Activated CD8-positive, alpha-beta memory T cell treated with anti-CD3 and anti-CD28 coated beads for 1 hour (primary cell): ENCODE data around the gene SPANXN2.
"Not testable (repeated sequence)": the region's sequence is repeated elsewhere in the genome, so short reads cannot be mapped to it uniquely, and the experiment has no call there.

Experiments
- DNase-seq, 2 donors: peaks; one replicate each; pipeline ENCODE4 v3.0.0-alpha.2; 2020; ENCODE audit warnings: low read depth in 1 of 2; ENCODE audit errors: extremely low read depth in 1 of 2

SPANXN2 gene, protein sequence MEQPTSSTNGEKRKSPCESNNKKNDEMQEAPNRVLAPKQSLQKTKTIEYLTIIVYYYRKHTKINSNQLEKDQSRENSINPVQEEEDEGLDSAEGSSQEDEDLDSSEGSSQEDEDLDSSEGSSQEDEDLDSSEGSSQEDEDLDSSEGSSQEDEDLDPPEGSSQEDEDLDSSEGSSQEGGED

DNA sequence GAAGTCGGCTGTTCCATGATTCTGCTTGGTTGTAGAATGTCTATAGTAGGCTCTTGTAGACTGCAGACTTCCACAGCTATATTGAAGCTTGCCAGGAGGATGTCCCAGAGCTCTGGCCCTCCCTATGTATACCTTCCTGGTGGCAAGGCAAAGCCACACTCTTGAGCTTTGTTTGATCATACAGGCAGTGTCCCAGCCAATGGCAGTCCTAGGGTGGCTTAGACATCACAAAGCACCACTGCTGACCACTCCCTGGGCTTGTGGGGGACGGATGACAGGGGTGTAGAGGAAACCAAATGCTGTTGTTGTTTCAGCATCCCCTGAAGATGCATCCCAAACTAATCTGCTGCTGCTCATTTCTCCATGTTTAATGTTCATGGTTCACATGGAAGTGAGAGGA lies at the start of gene SPANXN2:
SPANXN2 (minus strand) TSS at position 101 of the 400 bp plus-strand sequence; CDS start at position 17, 84 bp downstream.
- not testable (repeated sequence) for DNase-seq

DNA sequence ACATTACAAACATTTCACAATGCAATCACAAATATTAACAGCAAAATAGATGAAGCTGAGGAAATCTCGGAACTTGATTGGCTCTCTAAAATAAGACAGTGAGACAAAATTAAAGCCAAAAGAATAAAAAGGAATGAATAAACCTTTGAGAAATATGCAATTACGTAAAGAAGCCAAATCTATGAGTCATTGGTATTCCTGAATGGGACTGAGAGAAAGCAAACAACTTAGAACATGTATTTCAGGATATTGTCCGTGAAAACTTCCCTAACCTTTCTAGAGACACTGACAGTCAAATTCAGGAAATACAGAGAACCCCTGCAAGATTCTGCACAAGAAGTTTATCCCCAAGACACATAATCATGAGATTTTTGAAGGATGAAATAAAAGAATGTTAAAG lies 48.4 kb upstream of the SPANXN2 start:
- no peak for DNase-seq

DNA sequence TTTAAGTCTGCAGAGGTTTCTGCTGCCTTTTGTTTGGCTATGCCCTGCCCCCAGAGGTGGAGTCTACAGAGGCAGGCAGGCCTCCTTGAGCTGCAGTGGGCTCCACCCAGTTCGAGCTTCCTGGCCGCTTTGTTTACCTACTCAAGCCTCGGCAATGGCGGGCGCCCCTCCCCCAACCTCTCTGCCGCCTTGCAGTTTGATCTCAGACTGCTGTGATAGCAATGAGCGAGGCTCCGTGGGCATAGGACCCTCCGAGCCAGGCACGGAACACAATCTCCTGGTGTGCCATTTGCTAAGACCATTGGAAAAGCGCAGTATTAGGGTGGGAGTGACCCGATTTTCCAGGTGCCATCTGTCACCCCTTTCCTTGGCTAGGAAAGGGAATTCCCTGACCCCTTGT lies 47.2 kb upstream of the SPANXN2 start:
- not testable (repeated sequence) for DNase-seq

DNA sequence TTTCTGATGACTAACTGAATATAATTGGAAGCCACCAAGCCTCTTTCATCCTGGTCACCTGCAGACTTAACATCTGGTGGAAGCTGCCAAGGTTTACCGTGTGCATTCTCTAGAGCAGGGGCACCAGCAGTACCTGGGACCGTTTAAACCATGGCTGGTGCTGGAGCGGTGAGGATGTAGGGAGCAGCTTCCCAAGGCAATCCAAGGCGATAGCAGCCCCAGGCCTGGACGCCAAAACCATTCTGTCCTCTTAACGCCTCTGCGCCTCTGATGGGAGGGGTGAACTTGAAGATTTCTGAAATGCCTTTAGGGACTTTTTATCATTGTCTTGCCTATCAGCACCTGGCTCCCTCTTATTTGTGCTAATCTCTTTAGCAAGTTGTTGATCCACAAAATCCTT lies 37.3 kb upstream of the SPANXN2 start:
- no peak for DNase-seq

DNA sequence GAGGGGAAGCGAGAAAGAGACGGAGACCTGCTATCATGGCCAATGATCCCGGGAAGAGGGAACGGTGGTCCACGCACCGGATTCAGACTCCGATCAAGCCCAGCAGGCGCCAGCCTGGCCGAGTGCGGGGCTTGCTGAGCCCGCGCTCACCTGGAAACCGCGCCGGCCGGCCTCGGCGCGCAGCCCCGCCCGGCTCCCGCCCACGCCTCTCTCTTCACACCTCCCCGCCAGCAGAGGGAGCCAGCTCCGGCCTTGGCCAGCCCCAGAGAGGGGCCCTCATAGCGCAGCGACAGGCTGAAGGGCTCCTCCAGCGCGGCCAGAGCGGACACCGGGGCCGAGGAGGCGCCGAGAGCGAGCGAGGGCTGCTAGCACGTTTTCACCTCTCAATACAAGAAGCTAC lies 36.8 kb upstream of the SPANXN2 start:
- no peak for DNase-seq

DNA sequence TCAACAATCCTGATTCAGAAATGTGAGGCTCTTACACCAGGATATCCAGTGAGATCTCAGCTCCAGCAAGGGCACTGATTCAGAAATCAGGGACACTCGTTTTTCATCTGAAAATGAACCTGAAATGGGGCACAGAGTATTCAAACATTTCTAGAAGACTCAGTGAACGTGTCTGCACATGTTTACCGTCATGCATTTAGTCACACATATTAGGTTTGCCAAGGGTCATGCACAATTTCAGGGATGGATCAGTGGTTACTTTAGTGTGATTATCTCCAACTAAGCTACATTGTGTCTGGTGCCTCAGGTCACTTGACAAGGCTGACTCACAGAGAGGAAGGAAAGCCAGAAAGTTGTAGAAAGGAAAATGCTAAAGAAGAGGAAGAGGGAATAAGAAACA lies 33.6 kb upstream of the SPANXN2 start:
- DNase-seq, result no peak

DNA sequence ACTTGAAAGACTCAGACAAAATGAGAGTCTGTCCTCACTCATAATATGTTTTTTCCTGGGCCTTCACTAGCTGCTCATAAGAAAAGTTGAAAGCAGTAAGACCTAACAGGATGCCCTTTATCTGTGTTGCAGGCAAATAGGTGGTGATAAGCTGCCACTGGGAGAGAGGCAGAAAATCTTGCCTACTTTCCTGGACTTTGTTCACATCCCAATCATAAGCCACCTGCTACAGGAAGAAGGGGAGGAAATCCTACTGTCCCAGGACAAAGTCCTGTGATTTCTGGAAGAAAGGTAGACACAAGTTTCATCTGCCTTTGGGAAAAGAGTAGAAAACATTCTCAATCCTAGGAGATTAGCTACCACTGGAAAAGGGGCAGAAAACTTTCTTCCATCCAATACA lies 13.3 kb upstream of the SPANXN2 start:
- DNase-seq, result no peak

DNA sequence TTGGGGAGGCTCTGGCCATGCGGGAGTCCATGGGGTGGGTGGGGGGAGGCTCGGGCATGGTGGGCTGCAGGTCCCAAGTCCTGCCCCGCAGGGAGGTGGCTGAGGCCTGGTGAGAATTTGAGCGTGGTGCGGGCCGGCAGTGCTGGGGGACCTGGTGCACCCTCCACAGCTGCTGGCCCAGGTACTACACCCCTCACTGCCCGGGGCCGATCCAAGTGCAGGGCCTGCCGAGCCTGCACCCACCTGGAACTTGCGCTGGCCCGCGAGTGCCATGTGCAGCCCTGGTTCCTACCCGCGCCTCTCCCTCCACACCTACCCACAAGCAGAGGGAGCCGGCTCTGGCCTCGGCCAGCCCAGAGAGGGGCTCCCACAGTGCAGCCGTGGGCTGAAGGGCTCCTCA lies 5.7 kb upstream of the SPANXN2 start:
- no peak for DNase-seq

DNA sequence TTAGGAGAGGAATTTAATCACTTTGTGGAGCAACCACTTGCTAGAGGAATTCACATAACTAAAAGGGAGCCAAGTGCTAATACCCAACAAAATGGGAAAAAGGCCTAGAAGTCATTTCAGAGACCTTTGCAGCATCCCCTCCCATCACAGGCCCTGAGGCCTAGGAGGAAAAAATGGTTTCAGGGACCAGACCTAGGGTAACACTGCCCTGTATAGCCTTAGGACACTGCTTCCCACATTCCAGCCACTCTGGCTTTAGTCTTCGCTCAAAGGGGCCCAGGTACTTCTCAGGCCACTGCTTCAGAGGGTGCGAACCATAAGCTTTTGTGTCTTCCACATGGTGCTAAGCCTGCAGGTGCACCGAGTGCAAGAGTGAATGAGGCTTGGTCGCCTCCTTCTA lies 19.1 kb downstream of the SPANXN2 start:
- DNase-seq, result no peak

DNA sequence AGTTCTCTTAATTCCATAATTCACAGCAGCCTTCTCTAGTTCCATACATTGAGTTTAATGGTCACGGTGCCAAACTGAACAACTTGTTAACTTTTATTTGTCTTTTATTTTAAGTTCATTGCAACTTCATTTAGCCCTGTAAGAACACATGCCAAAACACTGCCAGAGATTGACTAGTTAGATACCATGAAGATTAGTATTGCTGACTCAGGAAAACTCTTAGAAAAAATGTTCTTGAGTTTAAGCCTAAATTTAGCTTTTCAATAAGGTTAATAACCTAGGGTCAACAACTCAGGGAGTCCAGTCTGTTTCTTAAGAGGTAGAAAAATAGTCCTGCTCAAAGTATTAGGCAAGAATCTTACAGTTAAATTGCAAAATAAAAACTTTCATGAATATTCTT lies 25.7 kb downstream of the SPANXN2 start:
- DNase-seq, result no peak

DNA sequence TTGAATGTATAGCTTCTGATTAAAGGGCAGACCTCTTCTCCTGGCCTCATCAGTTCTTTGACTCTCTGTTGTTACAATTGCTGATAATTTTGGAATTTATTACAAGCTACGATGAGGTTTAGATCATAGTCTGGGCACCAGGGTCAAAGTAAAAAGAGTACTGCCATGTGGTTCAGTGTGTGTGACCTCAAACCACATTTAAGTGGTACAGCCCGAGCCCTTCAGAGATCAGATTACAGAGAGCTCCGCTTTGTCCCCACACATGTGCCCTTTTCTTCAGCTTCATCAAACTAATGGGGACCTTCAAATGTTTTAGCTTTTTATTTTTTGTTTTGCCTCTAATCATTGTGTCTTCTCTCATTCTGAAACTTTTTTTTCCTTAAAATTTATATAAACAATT lies 37.1 kb downstream of the SPANXN2 start:
- no peak for DNase-seq

DNA sequence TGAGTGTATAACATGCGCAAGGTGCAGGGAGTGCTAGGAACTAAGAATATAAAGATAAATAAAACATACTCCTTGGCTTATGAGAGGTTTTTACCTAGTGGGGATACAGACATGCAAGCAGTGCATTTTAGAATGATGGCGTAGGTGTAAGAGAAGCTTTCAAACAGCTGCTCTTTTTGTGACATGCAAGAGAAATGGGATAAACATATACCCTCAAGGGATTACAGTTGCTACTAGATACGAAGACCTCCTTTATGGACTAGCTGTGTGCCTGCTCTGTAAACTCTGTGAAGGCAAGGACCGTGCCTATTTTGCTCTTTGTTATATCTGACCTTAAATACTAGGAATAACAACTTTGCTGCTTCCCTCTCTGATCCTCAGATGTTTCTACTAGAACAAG lies 45.6 kb downstream of the SPANXN2 start:
- DNase-seq, result no peak

DNA sequence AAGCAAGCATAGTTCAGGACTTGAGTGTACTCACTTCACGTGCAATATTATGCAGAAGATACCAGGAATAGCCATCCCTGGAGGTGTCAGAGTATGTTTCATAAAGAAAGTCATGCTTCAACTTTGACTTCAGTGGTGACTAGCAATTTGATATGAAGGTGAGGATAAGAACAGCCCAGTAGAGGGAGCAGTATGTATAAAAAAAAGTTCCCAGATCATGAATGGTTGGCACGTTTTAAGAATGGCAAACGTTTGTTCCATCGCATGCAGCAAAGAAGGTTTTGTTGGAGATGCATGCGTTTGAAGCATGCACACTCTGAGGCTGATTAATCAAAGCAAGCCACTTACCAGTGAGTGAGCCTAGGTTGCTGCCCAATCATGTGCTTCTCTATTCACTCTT lies 51.2 kb downstream of the SPANXN2 start:
- DNase-seq, result no peak

DNA sequence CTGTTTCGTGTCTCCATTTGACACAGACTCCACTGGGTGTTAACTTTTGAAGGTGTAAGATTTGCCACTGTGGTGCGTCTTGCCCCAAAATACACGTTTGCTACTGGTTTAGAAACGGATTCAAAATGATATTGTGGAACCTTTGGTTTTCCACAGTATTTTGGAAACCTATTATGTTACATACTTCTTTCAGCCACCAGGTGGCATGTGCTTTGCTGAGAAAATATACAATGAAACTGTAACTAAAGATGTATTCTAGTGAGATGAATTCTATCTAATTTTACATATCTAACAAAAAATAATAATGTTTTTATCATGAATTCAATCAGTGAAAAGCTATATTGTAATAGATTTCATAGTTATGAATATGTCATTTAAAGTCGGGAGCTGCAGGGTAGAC lies 56.2 kb downstream of the SPANXN2 start:
- DNase-seq, result no peak

DNA sequence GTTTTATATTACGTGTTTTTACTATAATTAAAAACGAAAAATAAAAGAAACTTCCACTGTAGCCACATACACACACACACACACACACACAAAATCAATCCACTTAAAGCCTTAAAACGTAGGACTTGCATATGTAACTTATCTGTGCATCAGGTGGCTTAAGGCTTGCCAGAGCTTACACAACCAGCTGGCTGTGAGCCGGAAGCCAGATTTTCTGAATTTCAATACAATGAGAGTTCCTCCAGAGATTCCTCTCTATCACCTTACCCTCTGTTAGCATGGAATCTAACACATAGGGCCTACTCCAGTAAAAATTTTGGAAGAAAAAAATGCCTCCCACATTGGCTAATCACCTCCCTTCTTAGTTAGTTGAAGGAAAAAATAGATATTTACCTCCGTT lies 56.8 kb downstream of the SPANXN2 start:
- DNase-seq, result no peak
